OCI-LY7 (cell line): ENCODE measurements around the gene KCNQ1OT1.

Experiments
- CTCF ChIP-seq: fragments of 200-600 bp; sonication (generic); conservative IDR thresholded peaks from 2 replicates; pipeline ENCODE4 v1.5.1; 2014; ENCODE audit warnings: mild to moderate bottlenecking, antibody characterized with exemption, low read length, moderate library complexity, mixed read lengths
- EZH2phosphoT487 ChIP-seq: fragments of 200-600 bp; sonication (generic); IDR thresholded peaks from 2 replicates; pipeline ENCODE4 v1.6.1; 2018; ENCODE audit warnings: low read depth, borderline replicate concordance, mild to moderate bottlenecking, mixed run types, antibody characterized with exemption, low read length, moderate library complexity, mixed read lengths

- TF ChIP-seq CTCF, result no peak
- no peak for TF ChIP-seq EZH2phosphoT487
These were observed 13.2 kb downstream of the KCNQ1OT1 start for GRCh38 chr11:2686360-2687222.
